HG03520 (cell line): ENCODE measurements around the gene VMP1.
A peak's percentile ranks its signal among the peaks of the same experiment; 100 is the strongest.
"Not testable (repeated sequence)": the region's sequence is repeated elsewhere in the genome, so short reads cannot be mapped to it uniquely, and the experiment has no call there.

Experiments
- ATAC-seq: cut with Tn5 transposase; IDR thresholded peaks from one replicate; pipeline ENCODE4 v1.9.1; 2021; ENCODE audit warnings: mild to moderate bottlenecking, moderate library complexity; ENCODE audit not compliant: unreplicated experiment

Gene VMP1

DNA sequence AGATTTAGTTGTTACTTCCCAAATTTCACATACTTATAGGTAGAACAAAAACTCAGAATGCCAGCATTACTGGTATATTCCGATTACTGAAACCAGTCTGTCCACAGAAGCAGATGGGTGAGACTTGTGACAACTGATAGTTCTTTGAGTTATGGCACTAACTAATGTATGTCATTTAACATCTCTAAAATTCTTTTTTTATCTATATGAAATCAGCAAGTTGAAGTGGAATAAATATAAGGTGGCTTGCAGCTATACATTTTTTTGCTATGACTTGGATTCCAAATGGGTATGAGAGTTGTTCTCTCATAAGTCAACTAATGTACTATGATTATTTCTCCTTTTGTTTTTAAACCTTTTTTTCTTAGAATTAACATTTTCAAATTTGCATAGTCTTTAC lies 69.1 kb downstream of the VMP1 start:
- no peak for ATAC-seq

- ATAC-seq = no peak
Observed at GRCh38 chr17:59777033-59777432, 69.6 kb downstream of the VMP1 start.

GRCh38 chr17:59778996-59779395 lies 71.5 kb downstream of the VMP1 start:
- no peak for ATAC-seq

DNA sequence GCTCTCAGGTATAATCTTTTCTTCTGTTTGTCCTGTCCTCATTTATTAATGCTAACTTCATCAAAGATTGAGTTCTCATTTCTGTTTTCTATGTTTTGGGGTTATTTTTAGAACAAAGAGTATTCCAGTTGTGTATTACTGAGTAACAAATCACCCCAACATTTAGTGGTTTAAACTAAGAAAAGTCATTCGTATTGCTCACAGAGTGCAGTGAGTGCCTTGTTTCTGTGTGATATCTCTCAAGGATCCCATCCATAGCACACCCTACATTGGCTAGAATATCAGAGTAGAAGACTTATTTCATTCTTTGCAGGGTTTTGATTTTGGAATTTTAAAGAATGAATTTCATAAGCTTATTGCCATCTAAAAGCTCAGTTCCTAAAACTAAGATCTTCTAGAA lies 72.1 kb downstream of the VMP1 start:
- no peak for ATAC-seq

DNA sequence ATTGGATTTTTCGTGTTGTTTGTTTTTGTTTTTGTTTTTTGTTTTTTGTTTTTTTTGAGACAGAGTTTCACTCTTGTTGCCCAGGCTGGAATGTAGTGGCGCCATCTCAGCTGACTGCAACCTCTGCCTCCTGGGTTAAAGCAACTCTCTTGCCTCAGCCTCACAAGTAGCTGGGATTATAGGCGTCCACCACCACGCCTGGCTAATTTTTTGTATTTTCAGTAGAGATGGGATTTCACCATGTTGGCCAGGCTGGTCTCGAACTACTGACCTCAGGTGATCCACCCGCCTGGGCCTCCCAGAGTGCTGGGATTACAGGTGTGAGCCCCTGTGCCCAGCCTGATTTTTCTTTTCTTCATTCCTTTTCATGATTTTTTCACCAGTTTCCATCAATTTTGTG lies 73.1 kb downstream of the VMP1 start:
- ATAC-seq = not testable (repeated sequence)

DNA sequence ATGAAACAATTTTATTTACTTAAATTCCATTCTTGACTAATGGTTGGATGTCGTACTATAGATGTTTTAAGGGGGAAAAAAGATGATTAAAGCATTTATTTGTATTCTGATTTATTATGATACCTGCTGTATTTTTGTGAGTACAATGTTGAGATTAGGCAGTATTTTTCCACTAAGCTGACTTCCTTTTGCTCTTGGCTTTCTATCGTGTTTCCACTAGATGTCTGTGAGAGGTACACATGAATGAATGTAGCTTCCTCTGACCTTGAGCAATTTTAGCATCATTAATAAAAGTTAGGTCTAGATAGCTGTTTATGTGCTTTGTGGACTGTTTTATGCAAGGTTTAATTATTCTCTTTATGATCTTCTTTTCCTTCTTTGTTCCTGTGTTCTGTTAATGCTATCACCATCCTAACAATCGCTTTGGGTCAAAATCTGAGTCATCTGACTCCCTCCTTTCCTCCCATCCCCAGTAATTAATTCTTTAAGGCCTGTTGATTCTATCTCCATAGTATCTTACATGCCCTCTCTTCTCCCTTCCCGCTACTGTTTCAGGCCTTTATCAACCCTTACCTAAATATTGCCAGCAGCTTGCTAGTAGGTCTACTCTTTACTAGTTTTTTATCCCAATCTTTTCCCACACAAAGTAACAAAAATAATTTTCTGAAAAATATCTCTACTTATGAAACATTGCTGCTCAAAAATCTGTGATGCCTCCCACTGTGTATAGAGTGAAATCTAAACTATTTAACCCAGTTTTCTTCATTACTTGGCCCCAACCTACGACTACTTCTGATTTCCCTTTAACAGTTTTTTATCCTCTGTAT lies 76.0 kb downstream of the VMP1 start:
- no peak for ATAC-seq

DNA sequence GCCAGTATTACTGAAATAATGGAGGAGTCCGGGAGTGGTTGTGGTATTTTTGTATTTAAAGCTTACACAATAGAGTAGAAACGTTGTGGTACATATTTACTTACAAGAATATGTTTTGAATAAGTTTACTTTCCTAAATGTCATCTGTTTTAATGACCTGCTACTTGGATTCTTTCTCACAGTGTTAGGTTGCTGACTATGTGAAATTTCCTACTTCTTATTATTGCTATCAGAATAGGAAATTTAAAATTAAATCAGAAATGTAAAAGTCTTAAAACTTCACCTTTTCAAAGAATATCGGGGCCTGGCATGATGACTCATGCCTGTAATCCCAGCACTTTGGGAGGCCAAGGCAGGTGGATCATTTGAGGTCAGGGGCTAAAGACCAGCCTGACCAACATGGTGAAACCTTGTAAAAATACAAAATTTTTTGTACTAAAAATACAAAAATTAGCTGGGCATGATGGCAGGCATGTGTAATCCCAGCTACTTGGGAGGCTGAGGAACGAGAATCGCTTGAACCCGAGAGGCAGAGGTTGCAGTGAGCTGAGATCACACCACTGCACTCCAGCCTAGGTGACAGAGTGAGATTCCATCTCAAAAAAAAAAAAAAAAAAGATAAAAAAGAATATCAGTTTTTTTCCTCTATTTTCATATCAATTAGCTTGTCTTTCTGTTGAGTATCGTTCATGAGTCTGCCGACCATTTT lies 77.8 kb downstream of the VMP1 start:
- ATAC-seq = no peak

DNA sequence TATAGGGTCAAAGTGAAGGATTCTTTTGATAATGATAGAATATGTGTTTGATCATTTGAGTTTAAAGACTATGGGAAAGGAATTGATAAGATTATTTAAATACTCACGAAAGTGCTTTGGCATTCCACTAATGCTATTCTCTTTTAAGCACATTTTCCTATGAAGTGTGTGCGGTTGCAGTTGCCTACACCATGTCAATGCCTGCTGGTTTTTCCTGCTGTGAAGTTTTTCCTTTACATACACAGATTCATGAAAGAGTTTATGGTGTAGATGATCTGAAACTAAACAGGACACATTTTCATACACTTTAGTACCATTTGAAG lies 78.7 kb downstream of the VMP1 start:
- ATAC-seq = no peak

DNA sequence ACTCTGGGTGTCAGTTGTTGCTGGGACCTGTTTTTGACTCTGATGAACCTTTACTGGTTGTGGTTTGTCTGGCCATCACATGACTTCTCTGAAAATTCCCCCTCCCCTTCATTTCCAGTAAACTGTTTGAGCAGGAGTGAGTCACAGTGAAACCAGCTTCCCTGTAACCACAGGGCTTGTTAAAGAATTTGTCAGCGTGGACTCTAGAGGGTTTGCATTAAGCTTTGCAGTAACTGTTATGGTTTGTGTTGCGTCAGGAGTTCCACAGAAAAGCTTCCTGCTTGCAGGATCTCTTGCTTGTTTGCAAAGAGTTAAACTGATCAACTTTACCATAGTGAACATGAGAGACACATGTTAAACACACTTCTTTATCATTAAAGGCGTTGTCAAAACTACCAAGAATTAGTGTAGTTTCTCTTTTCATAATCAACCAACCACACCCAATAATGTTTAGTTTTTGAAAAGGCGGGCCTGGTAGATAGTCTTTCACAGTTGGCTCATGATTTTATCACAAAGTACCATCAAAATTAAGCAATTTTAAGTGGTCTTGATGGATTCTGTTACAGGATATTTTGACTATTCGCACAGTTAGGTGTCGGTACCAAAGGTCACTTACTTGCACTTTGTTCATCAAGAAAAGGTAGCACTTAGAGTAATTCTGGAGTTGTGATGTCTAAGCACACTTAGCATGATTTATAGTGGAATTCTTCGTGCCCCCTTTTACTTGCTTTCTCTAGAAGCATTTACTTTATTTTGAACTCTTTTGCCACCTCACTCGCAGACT lies 79.3 kb downstream of the VMP1 start:
- peak; percentile 82 for ATAC-seq

DNA sequence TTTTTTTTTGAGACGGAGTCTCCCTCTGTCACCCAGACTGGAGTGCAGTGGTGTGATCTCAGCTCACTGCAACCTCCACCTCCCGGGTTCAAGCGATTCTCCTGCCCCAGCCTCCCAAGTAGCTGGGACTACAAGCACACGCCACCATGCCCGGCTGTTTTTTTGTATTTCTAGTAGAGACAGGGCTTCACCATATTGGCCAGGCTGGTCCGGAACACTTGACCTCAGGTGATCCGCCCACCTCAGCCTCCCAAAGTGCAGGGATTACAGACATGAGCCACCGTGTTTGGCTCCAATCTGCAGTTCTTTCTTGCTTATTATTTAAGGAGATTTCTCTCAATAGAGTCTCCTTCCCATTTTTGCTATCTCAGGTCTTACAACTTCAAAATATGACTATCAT lies 82.4 kb downstream of the VMP1 start:
- not testable (repeated sequence) for ATAC-seq

- not testable (repeated sequence) for ATAC-seq
Observed at GRCh38 chr17:59790418-59790817, 83.0 kb downstream of the VMP1 start.

GRCh38 chr17:59790910-59791309 lies 83.5 kb downstream of the VMP1 start:
- ATAC-seq = no peak

DNA sequence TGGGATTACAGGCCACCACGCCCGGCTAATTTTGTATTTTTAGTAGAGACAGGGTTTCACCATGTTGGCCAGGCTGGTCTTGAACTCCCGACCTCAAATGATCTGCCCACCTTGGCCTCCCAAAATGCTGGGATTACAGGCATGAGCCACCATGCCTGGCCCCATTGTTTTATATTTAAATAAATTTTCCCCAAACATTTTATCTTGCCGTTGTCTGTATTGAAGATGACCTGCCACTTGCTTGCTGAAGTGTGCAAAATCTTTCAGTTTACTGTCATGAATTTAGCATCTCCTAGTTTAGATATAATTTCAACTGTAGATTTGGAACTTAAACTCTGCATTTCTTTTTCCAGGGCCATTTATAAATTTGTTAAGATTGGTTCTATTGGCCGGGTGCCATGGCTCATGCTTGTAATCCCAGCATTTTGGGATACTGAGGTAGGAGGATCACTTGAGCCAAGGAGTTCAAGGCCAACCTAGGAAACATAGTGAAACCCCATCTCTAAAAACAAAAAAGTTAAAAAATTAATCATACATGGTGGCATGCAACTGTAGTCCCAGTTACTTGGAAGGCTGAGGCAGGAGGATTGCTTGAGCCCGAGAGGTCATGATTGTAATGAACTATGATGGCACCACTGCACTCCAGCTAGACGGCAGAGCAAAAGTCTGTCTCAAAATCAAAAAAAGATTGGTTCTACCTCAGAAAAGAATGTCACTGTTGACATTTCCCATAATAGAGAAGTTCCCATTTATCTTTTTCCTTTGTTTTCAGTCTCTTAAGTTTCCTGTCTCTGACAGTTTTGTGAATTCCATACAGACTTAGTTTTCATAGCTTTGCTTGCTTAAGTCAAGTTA lies 84.4 kb downstream of the VMP1 start:
- no peak for ATAC-seq

DNA sequence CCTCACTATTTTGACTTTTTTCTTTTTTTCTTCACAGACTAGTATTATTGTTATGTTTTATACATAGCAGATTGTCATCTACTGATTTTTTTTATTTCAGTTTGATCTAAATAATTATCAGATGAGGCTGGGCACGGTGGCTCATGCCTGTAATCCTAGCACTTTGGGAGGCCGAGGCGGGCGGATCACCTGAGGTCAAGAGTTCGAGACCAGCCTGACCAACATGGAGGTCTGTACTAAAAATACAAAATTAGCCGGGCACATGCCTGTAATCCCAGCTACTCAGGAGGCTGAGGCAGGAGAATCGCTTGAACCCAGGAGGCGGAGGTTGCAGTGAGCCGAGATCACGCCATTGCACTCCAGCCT lies 85.0 kb downstream of the VMP1 start:
- ATAC-seq = not testable (repeated sequence)

DNA sequence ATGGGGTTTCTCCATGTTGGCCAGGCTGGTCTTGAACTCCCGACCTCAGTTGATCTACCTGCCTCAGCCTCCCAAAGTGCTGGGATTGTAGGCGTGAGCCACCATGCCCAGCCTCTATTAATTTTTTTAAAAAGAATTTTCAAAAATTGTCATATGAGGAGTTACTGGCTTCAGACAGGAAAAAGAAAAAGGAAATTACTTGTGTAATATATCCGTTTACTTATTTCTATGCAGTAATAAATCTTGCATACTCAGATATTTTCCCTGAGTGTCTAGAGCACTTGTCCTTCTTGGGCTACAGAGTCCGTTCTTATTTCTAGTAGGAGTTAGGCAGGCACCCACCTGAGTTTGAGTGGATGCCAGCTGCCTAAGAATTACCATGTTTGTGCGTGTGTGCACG lies 85.8 kb downstream of the VMP1 start:
- ATAC-seq = no peak

DNA sequence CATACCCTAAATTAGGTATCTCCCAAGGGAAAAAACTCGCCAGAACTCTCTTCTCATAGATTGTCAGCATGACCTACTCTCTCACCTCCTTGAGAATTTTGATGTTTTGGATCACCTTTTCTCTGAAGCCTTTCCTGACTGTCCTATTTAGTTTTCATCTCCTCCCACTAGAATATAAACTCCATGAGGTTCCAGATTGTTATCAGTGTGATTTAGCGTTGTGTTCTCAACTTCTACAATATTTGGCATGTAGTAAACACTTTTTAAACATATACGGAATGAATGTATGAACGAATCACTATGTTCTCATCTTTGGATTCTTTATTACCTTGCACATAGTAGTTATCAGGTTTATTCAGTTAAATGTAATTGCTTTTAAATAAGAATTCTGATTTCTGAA lies 88.7 kb downstream of the VMP1 start:
- no peak for ATAC-seq

DNA sequence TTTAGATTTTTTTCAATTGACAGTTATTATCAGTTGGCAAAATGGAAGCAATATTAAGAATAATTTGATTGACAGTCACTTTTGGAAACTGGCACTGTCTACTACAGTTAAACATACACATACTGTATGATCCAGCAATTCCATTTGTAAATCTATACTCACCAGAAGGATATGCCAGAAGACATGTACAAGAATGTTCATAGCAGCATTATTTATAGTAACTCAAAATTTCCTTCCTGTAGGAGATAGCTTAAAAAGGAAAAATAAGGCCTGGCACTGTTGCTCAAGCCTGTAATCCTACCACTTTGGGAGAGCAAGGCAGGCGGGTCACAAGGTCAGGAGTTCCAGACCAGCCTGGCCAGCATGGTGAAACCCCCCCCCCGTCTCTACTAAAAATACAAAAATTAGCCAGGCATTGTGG lies 89.3 kb downstream of the VMP1 start:
- no peak for ATAC-seq

- no peak for ATAC-seq
Observed at GRCh38 chr17:59798111-59798510, 90.7 kb downstream of the VMP1 start.

GRCh38 chr17:59800530-59800942 lies 93.1 kb downstream of the VMP1 start:
- no peak for ATAC-seq

- no peak for ATAC-seq
Observed at GRCh38 chr17:59802160-59802559, 94.7 kb downstream of the VMP1 start.

DNA sequence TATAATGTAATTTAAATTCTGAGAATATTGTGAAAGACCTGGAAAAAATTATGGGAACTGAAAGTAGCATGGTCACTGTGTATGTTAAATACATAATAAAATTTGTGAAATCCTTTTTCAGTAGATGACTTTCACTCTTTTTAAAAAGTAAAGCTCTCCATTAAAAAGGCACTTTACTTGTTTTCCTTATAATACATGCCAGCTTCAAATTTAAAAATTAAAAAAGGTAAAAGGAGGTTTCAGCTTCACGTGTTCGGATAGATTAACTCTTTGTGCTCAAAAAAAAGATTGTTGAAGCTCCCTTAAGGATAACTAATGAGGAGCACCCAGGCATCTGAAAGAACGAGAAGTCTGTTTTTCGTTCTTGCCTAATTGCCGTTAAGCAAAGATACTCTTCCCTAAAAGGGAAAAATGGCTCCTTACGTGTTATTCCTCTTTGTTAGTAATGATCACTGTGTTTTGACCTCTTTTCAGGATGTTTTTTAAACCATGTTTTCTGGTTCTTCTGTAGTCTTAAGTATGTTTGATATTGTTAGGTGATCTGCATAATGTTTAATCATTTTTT lies 97.5 kb downstream of the VMP1 start:
- ATAC-seq = no peak
